Renal cortex interstitium (tissue), 11 donors: ENCODE data around the gene CCSER2. TPM values are rescaled to one million over a fixed set of nuclear protein-coding genes. Genes with fewer than 3 reads are reported as not detected.
A peak's percentile ranks its signal among the peaks of the same experiment; 100 is the strongest.
"Not testable (repeated sequence)": the region's sequence is repeated elsewhere in the genome, so short reads cannot be mapped to it uniquely, and the experiment has no call there.

Experiments
- DNase-seq, 11 donors: peaks; one replicate each; pipeline ENCODE4 v3.0.0-alpha.2; 2013; ENCODE audit warnings: low read depth in 9 of 11, low spot score in 4 of 11; ENCODE audit errors: extremely low read depth in 1 of 11
- polyA plus RNA-seq, 3 donors: library from polyadenylated mRNA; unstranded; fragments of 120-200 nt; gene quantifications; one replicate each; pipeline ENCODE4 v1.2.1, GENCODE V29; 2013; ENCODE audit not compliant: insufficient read length in 3 of 3

CCSER2 gene
- polyA plus RNA-seq, 3 donors = 25.9 to 28.6 (median 28.6) TPM

- no peak for DNase-seq
Measured at GRCh38 chr10:84478679-84479078, 150.3 kb downstream of the CCSER2 start.

- no peak for DNase-seq
Measured at GRCh38 chr10:84484541-84484940, 156.2 kb downstream of the CCSER2 start.

GRCh38 chr10:84493361-84493760 lies 165.0 kb downstream of the CCSER2 start:
- no peak for DNase-seq

- no peak for DNase-seq
Measured at GRCh38 chr10:84493951-84494848, 165.8 kb downstream of the CCSER2 start.

GRCh38 chr10:84494849-84495180 lies 166.4 kb downstream of the CCSER2 start:
- DNase-seq = no peak

- DNase-seq = no peak
Measured at GRCh38 chr10:84497978-84498377, 169.6 kb downstream of the CCSER2 start.

GRCh38 chr10:84499039-84499438 lies 170.7 kb downstream of the CCSER2 start:
- not testable (repeated sequence) for DNase-seq

GRCh38 chr10:84499846-84500245 lies 171.5 kb downstream of the CCSER2 start:
- DNase-seq = no peak

- DNase-seq = no peak
Measured at GRCh38 chr10:84510121-84510520, 181.7 kb downstream of the CCSER2 start.

- DNase-seq = no peak
Measured at GRCh38 chr10:84511106-84511505, 182.7 kb downstream of the CCSER2 start.

GRCh38 chr10:84511709-84512285 lies 183.4 kb downstream of the CCSER2 start:
- DNase-seq = no peak

- DNase-seq = no peak
Measured at GRCh38 chr10:84517554-84517953, 189.2 kb downstream of the CCSER2 start.

GRCh38 chr10:84519235-84519634 lies 190.8 kb downstream of the CCSER2 start:
- DNase-seq = no peak

GRCh38 chr10:84521013-84521412 lies 192.6 kb downstream of the CCSER2 start:
- no peak for DNase-seq

- DNase-seq = no peak
Measured at GRCh38 chr10:84521468-84521867, 193.1 kb downstream of the CCSER2 start.

GRCh38 chr10:84522612-84523462 lies 194.4 kb downstream of the CCSER2 start:
- no peak for DNase-seq

GRCh38 chr10:84523526-84523925 lies 195.1 kb downstream of the CCSER2 start:
- DNase-seq = peak in 7 of 11 donors; percentile 29 to 70 (median 62)

GRCh38 chr10:84524435-84524834 lies 196.0 kb downstream of the CCSER2 start:
- no peak for DNase-seq

GRCh38 chr10:84525120-84525806 lies 196.9 kb downstream of the CCSER2 start:
- no peak for DNase-seq
